Activated CD8-positive, alpha-beta memory T cell treated with anti-CD3 and anti-CD28 coated beads, Interleukin-2, amount 50 U/mL, for 1 hour (primary cell): Measurements from ENCODE around the gene POLR2M.
A peak's percentile ranks its signal among the peaks of the same experiment; 100 is the strongest.

Experiments
- DNase-seq: peaks from one replicate; pipeline ENCODE4 v3.0.0-alpha.2; 2020; ENCODE audit errors: extremely low read depth

POLR2M gene

DNA sequence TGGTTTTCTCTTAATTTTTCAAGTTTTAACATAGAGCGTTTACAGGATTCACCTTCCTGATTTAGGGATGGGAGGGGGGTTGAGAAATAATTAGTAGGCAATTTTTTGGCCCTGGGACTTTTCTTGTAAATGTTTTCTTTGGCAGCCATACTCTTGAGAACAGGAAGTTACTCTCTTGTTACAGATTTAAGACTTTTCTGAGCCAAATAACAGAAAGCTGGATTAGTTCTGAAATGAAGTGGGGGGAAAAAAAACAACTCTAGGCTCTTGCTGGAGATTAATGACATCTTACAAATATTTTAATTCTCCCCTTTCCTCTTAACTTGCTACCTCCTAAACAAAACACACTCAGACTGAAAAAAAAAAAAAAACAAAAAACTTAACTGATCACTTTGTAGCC is 13.8 kb upstream of the POLR2M start:
- DNase-seq: no peak

DNA sequence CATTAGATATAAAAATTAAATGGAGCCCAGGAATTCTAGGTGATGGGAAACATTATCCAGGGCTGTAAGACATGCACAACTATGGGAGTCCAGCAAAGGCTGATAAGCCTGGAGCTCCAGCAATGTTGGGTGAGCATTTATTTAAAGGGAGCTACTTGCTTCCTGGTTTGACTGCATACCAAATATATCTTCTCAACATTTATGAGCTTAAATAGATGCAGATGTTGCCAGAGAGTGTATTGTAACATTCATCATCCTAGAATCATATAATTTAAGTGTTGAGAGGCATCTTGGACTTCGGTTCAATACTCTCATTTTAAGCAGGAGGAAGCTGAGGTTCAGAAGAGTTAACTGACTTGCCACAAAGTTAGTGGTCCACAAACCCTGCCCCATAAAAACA is 12.2 kb upstream of the POLR2M start:
- no peak for DNase-seq

DNA sequence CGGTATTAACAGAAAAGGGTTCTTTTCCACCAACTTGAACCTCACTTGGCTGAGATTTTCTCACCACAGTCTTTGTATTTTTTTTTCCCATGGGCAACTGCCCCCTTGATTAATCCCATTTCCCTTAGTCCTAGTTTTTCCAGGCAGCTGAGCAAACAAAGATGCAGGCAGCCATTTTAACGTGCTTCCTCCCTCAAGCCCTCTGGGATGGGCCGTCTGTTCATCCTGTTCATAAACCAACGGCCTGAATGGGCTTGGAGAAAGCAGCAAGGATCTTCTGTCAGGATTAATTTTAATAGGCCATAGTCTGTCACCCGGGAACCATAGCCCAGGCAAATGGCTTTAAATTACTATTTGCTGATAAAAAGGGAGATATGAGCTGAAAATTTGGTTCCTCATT is 10.4 kb upstream of the POLR2M start:
- no peak for DNase-seq

DNA sequence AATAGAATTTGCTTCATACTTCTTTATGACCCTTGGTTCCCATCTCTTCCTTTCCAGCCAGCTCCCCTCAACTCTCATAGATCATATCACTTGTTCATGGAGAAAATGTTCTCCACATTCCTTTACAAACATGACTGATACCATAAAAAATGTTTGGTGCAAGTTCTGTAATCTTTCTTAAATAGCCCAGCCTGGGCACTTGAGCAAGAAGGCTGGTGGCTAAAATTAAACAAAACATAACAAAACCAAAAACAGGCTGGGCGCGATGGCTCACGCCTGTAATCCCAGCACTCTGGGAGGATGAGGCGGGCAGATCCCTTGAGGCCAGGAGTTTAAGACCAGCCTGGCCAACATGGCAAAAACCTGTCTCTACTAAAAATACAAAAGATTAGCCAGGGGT is 8.9 kb upstream of the POLR2M start:
- DNase-seq: no peak

DNA sequence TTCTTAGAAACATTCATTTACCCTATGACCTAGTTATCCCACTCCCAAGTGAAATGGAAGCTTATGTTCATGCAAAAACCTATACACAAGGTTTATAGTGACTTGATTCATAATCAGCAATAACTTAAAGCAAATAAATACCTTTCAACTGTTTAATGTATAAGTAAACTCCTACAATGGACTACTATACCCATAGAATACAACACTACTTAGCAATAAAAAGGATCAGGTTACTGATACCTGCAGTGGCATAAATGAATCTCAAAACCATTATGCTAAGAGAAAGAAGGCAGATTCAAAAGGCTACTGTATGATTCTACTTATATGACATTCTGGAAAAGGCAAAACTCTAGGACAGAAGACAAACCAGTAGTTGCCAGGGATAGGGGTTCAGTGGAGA is 8.3 kb upstream of the POLR2M start:
- no peak for DNase-seq

DNA sequence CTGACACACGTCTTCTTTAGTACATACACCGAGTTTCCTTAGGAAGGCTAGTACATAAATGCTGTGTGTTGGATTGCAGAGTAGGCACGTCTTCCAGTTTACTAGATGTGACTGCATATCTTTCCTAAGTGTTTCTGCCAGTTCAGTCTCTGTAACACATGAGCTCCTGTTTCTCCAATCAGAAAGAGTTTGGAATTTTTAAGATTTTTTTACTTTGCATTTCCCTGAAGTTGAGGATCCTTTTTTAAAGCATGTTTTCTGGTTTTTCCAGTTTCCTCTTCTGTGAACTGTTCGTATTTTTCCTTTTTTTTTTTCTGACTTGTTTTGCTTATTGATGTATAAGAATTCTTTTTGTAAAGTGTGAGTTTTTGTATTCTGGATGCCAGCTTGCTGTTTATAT is 7.5 kb upstream of the POLR2M start:
- no peak for DNase-seq

DNA sequence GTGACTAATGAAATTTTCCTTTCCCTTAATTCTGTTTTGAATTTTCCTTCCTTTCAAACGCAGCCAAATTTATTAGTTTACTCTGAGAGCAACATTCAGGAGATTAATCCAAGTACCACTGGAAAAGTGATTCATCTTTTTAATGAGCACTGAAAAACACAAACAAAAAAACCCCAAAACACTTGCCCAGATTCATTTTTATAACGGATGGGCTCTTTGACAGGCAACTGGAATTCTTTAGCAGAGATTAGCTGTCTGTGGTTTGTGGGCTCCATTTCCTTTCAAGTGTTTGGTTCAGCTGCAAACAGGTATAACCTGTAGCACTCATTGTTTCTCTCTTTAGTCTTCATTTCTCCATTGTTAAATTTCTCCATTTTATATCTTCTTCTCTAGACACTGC is 3.1 kb upstream of the POLR2M start:
- no peak for DNase-seq

DNA sequence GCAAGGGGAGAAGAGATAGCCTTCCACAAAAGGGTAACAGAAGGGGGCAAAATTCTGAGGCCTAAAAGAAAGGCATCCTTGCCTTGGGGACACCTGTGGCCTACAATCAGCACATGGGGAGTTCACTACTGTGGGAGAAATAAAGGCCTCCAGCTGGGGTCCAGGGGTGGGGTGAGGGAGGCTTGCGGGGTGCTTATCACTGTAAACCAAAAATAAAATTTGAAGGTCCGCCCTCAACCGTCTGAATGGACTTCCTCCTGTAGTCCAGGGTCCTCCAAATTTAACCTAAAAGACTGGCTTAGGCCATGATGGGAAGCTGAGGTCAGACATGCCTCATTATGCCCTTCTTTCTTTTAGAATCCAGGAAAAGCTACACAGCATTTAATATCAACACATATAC is 2.1 kb upstream of the POLR2M start:
- no peak for DNase-seq

DNA sequence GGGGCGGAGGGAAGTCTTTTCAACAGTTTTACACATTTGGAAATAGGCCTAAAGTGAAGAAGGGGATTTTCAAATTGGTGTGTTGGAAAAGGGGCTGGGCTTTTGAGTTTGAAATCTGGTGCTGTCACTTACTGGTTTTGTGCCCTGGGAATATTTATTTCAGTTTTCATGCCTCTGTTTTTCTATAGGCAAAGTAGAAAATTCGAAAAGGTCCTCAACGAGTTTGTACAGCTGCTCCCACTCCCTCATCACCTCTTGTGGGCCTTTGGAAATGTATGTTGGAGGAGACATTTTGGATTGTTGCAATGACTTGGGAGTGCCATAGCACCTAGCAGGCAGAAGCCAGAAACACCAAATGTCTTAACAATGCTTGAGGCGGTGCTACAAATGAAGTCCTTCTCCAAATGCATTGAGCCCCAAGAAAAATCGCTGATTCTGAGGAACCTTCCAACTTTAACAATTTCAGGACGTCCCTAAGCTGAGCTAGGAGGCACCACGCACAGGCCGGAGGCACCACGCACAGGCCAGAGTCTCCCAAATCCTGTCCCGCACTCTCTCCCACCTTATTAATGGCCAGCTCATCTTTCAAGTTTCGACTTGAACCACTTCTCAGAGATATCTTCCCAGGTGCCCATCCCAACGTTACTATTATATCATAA is 639 bp upstream of the POLR2M start:
- DNase-seq: no peak

DNA sequence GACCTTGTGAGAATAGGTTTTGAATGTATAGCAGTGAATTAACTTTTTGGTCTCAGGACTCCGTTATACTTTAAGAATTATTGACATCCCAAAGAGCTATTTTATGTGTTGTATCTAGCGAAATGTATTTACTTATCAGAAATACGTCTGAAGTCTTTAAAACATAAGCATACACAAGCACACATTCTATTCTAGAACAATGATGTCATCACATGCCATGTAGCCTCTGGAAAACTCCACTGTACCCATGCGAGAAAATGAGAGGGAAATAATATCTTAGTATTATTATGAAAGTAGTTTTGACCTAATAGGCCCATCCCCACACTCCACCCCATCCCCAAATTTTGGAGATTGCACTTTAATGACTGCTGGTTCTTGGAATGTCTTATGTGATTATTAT is 1.5 kb downstream of the POLR2M start:
- DNase-seq: no peak

DNA sequence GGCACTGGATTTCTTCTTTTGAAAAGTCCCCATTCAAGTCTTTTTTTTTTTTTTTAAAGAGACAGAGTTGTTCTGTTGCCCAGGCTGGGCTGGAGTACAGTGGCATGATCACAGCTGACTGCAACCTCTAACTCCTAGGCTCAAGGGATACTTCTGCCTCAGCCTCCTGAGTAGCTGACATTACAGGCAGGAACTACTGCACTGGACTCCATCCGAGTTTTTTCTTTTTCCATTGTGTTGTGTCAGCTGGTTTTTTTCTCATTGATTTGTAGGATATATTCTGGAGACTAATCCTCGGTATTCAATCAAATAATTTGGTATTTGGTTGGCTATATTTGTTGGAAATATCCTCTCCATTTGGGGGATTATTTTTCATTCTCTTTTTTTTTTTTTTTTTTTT is 11.8 kb downstream of the POLR2M start:
- no peak for DNase-seq

DNA sequence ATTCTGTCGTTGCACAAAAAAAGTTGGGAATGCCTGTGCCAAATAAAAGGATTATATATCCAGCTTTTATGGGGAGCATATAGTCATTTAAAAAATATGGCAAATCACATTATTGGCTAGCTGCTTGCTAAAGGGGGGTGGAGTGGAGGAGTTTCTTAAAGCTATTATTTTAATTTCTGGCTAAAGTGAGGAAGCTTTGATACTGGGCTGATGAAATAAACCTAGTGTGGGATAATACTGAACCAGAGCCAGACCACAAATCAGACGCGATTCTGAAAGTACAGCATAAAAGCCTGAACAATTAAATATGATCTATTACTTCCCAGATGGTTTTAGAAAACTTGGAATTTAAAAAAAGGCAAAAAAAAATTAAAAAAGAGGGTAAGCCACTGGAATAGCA is 14.4 kb downstream of the POLR2M start:
- DNase-seq: no peak

DNA sequence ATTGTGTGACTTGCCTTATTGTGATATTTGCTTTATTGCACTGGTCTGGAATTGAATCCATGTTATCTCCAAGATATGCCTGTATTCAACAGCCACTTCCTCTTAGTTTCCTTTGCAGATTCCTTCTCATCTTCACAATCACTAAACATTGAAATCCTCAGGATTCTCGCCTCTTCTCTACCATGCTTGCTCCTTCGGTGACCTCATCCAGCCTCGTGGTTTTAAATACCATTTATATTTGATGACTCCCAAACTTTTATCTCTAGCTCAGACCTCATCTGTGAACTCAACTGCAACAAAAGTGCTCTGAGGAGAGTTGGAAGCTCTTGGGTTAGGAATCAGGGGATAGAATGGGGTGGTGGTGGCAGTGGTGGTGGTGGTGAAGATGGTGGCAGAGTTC is 19.9 kb downstream of the POLR2M start:
- no peak for DNase-seq

DNA sequence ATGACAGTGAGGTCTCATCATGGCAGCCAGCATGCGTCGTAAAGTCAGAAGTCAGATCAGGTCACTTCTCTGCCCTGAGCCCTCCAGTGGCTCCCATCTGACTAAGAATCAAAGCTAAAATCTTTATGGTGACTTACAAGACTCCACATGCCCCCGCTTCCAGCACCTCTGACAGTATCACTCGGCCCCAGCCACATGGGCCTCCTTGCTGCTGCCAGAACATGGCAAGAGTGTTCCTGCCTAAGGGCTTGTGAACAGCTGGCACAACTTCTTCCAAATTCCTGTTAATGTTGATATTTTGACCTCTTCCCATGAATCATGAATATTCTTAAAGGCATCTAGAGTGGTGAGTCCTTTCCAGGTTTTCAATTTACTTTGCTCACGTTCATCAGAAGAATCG is 20.5 kb downstream of the POLR2M start:
- no peak for DNase-seq

DNA sequence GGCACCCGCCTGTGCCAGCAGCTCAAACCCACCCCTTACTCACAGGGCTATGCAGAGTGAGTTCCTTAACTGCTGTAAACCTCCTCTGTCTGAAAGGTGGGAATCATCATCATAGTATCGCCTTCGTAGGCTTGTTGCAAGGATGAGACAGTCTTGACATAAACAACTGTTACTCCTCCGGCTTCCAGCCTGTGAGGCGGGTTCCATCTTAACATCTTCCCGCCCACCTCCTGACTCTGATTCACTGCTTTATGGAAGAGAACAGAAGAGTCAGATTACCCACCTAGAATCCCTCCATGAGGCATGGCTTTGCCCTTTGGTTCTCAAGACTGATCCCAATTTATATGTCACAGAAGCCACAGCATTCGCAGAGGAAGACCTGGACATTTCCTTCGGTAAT is 21.9 kb downstream of the POLR2M start:
- DNase-seq: no peak

DNA sequence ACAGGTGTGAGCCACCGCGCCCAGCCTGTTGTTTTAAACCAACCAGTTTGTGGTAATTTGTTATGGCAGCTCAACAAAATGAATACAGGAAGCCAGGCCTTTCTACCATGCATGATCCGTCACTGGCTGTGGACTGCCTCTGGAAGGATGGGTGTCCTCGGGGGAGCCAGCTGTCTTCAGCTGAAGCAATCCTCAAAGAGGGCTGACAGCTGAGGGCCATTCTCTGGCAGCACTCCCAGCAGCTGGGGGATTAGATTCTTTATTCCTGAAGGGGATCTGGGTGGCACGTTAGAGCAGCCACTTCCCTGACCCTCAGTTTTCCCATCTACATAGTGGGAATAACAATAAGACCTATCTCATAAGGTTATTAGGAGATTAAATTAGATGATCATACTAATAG is 24.4 kb downstream of the POLR2M start:
- DNase-seq: no peak

DNA sequence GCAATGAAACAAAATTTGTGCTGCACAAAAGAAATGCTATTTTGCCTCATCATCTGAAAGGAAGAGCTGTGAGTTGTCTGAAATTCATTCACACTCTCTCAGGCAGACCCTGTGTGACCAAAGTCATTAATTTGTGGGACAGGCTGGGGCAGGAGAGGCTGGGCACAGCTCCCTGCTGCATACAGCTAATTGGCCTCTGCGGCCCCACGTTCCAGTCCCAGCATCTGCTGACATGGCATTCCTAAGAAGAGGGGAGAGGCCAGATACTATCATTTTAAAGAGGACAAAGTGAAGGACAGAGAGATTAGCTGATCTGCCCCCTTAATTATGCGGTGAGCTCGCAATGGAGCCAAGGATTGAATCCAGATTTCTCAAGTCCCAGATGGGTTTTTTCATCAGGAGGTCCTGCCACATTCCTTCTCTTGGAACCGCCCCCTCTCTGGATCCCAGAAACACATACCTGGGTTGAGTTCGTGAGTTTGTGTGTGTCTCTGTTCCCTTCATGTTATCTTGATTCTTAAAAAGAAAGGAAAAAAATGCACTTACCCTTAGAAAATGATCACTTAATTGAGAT is 25.1 kb downstream of the POLR2M start:
- DNase-seq: no peak

DNA sequence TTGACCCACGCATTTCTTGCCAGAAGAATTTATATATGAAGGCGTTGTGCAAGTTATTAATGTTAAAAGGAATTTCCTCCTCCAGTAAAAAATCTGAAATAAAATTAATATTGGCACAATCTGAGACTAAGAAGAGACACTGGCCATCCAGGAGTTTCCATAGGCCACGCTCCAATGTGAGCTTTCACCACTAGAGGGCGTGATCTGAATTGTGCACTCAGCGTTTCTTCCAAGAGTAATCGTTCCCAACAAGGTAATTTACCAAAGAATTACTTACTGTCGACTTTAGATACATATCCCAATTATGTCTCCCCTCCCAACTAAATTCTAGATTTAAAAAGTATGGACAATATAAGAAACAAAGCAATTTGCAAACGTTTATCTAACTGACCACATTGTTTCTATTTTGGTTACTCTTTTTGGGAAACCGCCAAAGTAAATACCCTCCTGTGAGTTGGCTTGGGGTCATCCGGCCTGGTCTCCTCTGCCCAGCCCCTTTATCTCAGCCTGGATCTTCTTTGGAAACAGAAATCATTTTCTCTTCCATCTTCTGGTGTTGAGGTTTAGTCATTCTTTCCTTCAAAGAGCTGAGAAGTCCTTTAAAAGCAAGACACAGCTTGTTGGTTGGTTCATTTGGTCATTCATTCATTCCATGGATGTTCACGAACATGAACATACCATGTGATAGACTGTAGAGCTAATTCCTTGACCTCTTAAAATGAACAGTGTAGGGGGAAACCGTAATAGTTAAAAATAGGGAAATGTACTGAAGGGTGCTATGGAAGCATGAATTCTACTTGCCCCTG is 26.2 kb downstream of the POLR2M start:
- peak; percentile 9 for DNase-seq

DNA sequence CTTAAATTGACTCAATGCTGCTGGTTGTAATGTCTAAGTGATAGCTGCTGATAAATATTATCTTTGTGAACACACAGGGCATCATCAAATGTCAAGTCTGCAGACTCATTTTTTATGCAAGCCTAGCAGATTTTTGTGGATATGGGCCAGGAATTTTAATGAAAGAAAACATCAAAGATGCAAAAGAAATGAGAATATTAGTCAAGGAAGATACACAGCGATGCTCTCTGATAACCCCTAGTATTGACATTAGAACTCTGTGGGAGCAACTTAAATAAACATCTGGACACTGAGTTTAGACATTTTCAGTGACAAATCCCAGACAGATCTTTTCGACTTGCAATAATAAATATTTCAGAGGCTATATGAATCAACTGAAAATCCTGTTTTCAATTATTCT is 28.3 kb downstream of the POLR2M start:
- DNase-seq: no peak

DNA sequence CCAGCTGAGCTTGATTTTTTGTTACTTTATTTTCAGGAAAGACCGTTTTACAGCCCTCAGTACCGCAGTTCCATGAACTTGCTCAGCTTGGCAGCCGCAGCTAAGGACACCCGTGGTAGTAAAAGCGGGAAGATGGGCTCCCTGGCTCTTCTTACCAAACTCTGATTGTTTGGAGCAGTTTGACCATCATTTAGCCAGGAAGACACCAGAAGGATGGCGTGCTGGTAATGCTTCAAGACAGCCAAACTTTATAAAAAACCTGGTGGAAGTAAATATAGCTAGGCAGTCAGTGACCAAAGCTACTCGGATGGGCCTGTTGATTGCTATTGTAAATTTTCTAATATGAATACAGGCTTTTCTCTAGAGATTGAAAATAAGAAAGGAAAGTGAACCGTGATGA is 28.9 kb downstream of the POLR2M start:
- DNase-seq: no peak

DNA sequence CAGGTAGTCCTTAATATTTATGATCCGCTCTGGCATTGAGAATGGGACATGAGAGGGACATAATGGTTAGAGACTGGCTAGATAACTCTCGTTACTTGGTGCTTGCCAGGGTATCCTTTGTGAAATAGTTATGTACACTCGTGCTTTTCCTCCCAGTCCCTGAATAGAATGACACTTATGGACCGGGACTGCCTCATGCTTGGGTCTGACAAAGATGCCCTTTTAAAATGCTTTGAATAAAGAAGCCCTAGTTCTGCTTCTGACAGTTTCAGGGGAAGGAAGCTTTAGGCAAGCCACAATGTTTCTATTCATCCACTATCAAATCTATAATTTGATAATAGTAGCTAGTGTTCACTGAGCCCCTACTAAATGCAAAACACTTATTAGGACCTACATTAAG is 29.4 kb downstream of the POLR2M start:
- no peak for DNase-seq

DNA sequence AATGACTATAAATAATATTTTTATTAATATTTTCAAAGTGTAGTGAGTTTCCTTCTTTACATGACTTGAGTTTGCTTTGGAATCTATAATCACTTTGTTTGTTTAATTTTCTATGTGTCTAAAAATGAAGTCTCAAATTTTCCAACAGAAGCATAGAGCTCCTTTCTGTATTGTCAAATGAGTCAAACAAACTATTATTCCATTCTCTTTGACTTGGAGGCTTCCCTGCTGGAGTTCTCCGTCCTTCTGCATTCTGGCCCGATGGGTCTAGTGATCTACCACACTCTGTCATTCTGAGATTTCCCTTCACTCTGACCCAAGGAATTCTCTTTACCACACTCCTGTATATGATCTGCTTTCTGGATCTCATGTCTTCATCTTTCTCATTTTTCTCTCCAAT is 30.1 kb downstream of the POLR2M start:
- DNase-seq: no peak

DNA sequence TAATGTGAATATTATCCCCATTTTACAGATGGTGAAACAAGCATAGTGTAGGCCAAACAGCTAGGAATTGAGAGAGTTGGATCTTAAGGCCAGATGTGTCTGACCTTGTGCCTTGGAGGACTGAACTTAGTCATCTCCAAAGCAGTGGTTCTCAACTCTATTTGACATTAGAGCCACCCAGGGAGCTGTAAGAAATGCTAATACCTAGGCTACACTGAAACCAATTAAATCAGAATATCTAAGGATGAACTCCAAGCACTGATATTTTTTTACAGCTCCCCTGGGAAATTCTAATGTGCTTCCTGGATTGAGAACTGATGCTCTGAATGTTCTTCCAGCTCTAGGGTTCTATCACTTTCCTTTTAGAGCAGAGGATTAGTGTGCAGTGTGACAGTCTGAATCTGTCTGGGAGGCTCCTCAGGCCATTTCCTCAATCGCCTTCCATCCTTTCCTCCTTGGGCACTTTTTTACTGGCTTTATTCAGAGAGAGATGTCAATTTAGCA is 32.3 kb downstream of the POLR2M start:
- no peak for DNase-seq
